HG03108 (cell line): Measurements from ENCODE around the gene C1orf94.

Source experiments
- ATAC-seq: cut with Tn5 transposase; IDR thresholded peaks from one replicate; pipeline ENCODE4 v1.9.1; 2021; ENCODE audit warnings: moderate library complexity; ENCODE audit not compliant: unreplicated experiment

The C1orf94 gene

DNA sequence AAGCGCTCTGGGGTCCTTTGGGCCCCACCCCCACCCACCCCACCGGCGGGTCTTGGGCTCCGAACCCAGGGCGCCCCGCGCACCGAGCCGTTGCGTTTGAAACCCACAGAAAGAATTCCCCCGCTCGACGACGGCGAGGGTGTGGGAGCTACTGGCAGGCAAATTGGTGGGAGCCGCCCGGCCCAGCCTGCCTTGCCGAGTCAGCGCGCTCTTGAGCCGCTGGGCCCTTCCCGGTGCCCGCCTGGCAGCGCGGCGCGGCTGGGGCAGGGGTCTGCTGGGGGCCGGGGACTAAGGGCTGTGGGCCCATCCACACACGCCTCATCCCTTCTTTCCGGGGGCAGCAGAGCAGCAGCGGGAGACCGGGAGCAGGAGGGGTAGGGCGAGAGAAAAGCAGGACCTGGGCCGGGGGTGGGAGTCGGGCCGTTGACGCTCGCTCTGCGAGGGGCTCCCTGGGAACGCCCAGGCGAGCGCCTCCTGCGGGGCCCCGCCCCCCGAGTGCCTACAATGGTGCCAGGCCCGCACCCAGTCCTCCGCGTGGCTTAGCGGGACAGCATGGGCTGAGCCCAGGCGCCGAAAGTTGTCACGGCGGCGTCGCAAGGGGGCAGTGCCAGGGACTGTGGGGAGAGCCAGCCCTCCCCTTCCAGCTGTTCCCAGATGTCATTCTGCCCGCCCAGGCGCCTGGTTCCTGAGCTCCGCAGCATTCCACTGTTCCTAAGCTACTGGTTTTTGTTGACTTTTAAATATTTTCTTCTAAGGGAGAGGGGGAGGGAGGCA is at the start of gene C1orf94:
Gene C1orf94, plus strand, starts transcription at position 78 of the 774 bp plus-strand sequence. CDS start 883 bp downstream, outside the sequence.
- ATAC-seq: no peak

- ATAC-seq: no peak
Measured at GRCh38 chr1:34127006-34128000, 49.4 kb upstream of the C1orf94 start.

DNA sequence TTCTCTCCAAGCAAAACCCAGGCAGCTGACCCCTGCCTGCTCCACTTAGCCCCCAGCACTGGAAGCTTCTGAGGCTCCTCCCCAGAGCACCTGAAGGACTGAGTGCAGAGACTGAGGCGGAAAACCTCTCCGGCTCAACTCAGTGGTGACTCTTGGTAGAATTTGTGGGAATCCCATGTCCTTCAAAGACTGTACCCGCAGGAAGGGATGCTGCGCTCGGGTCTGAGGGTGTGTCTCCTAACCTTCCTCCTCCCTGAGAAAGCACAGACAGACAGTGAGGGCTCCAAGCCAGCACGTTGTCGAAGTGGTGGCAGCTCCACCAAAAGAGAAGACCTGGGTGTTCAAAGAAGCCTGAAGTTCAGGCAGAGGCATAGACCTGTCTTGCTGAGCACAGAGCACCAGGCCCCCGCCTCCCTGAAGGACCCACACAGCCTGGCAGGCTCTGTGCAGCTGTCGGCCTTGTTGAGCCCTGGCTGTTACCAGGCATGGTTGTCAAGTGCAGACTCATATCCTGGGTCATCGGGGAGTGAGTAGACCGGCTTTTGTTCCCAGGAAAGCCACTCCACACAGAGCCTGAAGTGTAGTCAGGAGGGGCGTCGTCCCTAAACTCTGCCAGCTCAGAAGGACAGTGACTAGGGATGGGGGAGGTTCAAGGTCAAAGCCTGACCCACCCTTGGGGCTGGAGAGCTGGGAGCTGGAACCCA is 48.4 kb upstream of the C1orf94 start:
- no peak for ATAC-seq

DNA sequence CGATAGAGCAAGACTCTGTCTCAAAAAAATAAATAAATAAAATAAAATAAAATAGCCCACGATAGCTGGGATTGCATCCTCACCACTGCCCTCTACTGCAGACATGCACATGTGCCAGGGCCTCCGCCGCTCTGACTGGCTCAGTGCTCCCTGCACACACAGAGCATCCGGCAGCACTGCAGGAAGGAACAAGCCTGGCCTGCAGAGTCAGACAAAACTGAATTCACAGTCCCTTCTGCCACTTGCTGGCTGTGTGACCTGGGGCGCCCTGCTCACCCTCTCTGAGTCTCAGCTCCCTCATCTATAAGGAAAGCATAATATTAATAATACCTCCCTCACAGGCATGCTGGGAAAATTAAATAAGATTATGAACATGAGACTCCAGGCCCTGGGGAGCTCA is 47.1 kb upstream of the C1orf94 start:
- no peak for ATAC-seq

GRCh38 chr1:34130306-34130705 is 46.4 kb upstream of the C1orf94 start:
- no peak for ATAC-seq

- no peak for ATAC-seq
Measured at GRCh38 chr1:34131396-34132160, 45.1 kb upstream of the C1orf94 start.

GRCh38 chr1:34132161-34132420 is 44.6 kb upstream of the C1orf94 start:
- no peak for ATAC-seq

- no peak for ATAC-seq
Measured at GRCh38 chr1:34137411-34137810, 39.3 kb upstream of the C1orf94 start.

DNA sequence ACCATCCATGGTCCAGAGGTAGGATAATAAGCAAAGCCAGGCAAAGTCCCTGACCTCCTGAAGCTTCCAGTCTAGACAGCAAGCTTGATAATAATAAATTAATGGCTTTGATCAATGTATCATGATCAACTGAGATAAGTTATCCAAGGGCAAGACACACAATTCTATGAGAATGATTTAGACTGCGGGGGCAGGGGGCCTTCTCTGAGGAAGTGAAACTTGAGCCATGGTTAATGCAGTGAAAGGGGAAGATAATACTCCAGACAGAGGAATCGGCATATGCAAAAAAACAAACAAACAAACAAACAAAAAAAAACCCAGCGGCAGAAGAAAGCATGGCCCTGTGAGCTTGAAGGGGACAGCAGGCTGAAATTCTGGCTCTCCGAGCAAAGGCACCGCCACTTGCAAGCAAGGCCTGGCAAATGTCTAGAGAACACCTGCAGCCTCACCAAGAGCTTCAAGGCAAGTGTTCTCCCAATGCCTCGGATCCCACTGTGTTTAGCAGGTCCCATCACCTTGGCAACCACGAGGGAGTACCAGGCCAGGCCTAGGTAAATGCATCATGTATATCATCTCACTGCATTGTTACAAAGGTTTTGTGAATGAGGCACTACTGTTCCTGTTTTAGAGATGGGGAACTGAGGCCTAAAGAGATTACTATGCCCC is 36.6 kb upstream of the C1orf94 start:
- ATAC-seq: no peak

DNA sequence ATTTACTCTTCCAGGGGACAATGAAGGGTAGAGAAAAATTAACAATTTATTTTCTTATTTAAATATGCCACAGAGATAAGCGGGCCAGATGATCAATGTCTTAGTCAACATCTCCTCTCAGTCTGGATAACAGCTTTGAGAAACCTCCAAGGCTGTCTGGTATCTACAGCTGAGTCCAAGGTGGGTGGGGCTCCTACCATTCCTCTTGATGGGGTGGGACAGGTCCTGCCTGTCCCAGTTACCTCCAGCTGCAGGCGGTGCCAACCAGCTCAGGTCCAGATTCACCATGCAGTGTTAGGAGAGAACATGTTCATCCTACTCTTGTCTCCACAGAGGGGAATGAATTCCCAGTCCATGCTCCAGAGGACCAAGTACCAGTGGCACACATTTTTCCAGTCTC is 32.7 kb upstream of the C1orf94 start:
- ATAC-seq: no peak

DNA sequence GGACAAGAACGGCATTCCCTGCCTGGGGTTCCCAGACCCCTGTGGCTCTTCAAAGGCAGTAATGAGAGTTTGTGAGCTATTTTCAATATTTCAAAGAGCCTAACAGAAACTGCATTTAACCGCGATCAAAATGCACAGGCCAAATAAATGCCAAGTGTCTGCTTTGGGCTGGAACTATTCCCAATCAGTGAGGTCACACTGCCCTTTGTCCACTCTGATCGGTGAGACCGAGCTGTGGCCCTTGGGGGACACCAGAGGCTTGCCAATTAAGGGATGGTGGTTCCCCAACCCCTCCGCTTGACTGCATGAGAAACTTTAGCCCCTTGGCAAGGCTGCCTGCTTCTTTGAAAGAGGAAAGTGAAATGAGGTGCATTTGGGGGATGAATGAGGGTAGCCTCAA is 31.9 kb upstream of the C1orf94 start:
- ATAC-seq: no peak

- no peak for ATAC-seq
Measured at GRCh38 chr1:34147301-34147700, 29.4 kb upstream of the C1orf94 start.

DNA sequence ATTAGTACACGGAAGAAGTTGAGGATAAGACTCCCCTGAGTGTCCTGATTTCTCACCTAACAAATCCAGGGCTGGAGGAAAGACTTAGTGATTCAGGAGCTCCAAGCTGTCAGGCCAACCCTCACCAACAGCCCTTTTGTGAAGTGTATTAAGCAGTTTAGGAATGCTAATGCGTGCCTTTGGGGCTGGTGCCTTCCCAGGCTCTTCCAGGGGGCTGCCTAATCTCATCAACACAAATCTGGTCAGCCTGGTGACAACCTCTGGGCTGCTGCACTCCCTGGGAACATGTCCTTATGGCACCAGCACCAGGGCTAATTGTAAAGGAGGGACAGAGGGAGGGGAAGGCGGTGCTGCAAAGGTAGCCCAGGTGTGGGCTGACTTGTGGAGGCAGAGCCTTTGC is 27.2 kb upstream of the C1orf94 start:
- no peak for ATAC-seq

- no peak for ATAC-seq
Measured at GRCh38 chr1:34153246-34153645, 23.5 kb upstream of the C1orf94 start.

- ATAC-seq: no peak
Measured at GRCh38 chr1:34155860-34156259, 20.8 kb upstream of the C1orf94 start.

DNA sequence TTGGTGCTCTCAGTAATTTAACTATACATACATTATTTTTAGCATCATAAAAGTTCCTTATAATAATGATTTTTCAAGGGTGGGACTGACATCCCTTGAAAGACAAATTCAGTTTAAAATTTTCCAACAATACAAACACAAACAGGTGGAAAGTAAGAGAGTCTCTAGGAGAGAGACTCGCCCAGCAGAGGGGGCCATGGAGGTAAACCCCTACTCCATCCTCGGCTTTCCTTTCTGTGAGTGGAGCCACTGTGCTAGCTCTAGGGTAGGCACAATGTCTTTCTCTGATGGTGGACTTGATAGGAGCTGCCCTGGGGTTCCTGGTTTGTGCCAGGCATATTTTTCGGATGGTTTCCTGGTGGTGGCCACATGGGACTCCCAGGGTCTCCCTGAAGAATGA is 20.0 kb upstream of the C1orf94 start:
- ATAC-seq: no peak

GRCh38 chr1:34162852-34163766 is 13.6 kb upstream of the C1orf94 start:
- ATAC-seq: no peak

GRCh38 chr1:34163792-34164731 is 12.6 kb upstream of the C1orf94 start:
- ATAC-seq: no peak
